Ammon's horn (tissue), 1 donor: Measurements from ENCODE around the gene RNF224.
"Not testable (repeated sequence)": the region's sequence is repeated elsewhere in the genome, so short reads cannot be mapped to it uniquely, and the experiment has no call there.

Source experiments
- DNase-seq: peaks from one replicate; pipeline ENCODE4 v3.0.0-alpha.2; 2016; ENCODE audit warnings: low spot score

The RNF224 gene

GRCh38 chr9:137240841-137241489, 13.7 kb downstream of the RNF224 start, which contains the start of gene TUBB4B:
Gene TUBB4B, plus strand, starts transcription at chr9:137241287. Its CDS starts 74 bp downstream, at chr9:137241361.
- peak; percentile 100 for DNase-seq

GRCh38 chr9:137241490-137242268, 14.4 kb downstream of the RNF224 start:
- DNase-seq: no peak

DNA sequence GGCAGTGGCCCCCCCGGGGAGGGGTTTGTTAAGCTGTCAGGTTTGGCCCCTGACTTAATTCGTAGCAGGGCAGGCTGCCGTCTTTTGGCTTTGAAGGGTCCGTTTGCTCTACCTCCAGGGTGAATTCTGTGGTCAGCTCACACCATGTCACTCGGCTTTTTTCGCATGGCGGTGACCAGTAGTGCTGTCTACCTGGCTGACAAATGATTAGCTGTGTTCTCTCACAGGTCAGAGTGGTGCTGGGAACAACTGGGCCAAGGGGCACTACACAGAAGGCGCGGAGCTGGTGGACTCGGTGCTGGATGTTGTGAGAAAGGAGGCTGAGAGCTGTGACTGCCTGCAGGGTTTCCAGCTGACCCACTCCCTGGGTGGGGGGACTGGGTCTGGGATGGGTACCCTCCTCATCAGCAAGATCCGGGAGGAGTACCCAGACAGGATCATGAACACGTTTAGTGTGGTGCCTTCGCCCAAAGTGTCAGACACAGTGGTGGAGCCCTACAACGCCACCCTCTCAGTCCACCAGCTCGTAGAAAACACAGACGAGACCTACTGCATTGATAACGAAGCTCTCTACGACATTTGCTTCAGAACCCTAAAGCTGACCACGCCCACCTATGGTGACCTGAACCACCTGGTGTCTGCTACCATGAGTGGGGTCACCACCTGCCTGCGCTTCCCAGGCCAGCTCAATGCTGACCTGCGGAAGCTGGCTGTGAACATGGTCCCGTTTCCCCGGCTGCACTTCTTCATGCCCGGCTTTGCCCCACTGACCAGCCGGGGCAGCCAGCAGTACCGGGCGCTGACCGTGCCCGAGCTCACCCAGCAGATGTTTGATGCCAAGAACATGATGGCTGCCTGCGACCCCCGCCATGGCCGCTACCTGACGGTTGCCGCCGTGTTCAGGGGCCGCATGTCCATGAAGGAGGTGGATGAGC, 15.2 kb downstream of the RNF224 start:
- no peak for DNase-seq

DNA sequence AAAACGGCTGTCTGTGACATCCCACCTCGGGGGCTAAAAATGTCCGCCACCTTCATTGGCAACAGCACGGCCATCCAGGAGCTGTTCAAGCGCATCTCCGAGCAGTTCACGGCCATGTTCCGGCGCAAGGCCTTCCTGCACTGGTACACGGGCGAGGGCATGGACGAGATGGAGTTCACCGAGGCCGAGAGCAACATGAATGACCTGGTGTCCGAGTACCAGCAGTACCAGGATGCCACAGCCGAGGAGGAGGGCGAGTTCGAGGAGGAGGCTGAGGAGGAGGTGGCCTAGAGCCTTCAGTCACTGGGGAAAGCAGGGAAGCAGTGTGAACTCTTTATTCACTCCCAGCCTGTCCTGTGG, 15.9 kb downstream of the RNF224 start:
- DNase-seq: not testable (repeated sequence)

DNA sequence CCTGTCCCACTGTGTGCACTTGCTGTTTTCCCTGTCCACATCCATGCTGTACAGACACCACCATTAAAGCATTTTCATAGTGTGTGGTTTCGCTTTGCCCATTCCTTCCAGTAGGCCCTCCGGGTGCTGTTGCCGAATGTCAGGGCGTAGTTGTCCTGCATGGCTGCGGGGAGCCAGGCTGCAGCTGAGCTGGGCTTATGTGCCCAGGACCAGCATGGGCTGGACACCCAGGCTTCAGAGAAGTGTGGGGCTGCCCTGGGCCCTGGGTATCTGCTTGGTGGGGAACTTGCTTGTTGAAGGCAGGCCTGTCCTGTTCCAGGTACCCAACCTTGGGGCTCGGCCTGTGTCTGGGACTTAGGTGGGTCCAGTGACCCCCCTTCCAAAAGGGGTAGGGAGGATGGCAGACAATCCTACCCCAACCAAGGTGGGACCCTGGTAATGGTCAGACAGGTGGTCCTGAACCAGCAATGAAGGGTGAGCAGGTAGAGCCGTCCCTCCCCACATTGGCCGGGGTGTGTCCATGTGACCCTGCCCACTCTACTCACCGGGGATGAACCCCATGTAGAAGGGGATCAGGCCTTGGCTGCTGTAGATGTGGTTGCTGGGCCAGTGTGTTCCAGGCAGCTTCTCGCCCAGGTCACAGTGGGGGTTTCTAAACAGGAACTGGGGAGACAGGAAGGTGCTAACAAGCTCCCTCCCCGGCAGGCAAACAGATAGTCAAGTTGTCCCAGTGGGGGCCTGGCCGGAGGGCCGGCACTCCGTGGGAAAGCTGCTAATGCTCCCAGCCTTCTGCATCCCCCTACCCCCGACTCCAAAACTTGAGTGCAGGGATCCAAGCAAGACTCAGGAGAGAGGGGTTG, 16.6 kb downstream of the RNF224 start:
- no peak for DNase-seq

DNA sequence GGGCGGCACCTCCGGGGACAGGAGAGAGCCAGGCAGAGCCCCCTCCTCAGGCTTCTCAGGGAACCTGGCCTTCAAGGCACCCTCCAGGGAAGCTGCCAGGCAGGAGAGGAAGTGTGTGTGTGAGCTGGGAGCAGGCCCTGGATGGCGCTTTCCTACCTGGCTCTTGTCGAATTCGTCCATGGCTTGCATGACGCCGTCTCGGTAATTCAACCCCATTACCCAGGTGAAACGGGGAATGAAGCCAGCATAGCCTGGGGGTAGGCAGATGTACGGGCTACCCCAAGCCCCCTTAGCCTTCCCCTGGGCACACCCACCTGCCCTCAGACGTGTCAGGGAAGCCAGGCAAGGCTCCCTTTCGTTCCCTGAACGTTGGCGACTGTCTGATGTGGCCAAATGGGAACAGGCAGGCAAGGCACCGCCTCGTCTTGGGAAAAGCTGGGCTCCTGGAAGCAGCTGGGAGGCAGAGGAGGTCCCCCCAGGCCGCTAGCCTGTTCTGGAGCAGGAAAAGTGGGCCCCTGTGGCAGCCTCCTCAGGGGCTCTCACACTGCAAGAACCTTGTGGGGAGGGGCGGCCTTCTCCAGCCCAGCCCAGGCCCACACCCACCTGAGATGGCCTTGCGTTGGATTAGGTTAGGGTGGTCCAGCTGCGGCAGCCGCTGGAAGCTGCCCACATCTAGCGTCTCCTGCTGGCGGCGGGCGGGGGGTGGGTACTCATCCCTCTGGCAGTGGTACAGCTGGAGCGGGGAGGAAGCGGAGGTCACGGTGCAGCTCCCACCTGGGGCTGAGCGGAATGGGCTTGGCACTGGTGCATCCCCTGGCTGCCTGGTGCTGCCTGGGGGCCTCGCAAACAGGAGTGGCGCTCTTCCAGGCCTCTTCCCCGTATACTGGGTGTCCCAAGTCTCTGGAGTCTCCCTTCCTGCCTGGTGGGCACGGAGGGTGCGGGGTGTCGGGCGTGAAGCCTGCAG, 17.5 kb downstream of the RNF224 start:
- no peak for DNase-seq

DNA sequence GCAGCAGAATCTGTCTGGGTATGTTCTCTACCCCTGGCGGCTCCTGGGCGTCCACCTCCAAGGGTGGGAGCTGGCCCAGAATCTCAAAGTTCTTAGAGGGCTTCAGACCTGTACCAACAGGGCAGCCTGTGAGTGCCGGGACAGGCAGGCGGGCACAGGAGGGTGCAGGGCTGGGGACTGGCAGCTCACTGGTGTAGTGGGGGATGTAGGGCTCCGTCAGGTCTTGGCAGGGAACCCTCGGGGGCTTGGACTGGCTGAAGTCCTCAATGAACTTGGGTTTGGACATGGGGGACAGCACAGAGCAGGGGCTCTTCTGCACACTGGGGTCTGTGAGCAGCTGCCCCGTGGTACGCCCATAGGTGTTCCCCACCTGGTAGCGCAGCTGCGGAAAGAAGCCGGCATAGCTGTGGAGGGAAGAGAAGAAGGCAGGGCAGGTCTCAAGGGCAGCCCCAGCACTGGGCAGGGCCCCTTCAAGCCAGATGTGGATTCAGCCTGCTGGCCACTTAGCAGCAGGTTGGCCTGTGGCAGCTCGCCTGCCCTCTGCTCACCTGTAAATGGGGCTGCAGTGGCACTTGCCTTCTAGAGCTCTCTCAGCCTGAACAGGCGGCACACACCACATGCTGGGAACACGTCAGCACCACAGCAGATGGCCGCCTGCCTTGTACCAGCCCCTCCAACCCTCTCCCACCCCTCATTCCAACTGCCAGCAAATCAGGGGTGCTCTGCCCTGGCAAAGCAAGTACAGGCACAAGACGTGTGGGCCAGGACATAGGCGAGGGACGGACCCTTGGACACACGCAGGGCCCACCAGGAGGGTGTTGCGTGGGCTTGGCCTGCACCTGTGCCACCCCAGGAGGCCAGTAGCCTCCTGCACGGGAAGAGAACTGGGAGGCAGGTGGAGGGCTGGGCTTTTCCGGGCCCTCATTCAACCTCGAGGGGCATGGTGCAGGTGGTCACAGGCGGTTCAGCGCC, 18.4 kb downstream of the RNF224 start:
- DNase-seq: no peak

DNA sequence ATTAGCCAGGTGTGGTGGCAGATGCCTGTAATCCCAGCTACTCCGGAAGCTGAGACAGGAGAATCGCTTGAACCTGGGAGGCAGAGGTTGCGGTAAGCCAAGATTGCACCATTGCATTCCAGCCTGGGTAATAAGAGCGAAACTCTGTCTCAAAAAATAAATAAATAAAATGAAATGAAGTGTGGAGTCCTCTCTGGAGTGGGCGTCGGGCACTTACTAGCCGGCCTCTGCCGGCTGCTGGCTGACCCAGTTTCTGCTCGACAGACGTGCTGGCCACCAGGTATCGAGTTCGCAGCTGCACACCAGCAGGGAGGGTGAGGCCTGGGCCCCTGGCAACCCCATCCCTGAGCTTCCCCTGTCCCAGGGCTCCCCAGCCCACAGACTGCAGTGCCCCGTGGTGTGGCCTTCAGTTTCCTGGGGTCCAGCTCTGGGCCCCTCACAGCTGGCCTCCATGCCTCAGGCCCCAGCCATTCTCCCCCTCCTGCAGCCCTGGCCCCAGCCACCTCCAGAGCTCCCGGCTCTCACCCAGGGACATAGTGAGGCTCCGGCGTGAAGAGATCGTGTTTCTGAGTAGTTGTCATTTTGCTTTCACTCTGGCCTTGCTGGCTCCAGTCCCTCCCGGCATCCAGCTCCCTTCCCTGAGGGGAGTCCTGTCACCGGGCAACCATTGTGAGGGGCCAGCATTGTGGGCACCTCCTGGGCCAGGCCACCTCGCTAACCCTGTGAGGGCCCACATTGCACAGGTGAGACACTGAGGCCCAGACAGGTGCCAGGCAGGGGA, 20.0 kb downstream of the RNF224 start:
- no peak for DNase-seq

GRCh38 chr9:137247916-137248175, 20.5 kb downstream of the RNF224 start:
- DNase-seq: no peak

DNA sequence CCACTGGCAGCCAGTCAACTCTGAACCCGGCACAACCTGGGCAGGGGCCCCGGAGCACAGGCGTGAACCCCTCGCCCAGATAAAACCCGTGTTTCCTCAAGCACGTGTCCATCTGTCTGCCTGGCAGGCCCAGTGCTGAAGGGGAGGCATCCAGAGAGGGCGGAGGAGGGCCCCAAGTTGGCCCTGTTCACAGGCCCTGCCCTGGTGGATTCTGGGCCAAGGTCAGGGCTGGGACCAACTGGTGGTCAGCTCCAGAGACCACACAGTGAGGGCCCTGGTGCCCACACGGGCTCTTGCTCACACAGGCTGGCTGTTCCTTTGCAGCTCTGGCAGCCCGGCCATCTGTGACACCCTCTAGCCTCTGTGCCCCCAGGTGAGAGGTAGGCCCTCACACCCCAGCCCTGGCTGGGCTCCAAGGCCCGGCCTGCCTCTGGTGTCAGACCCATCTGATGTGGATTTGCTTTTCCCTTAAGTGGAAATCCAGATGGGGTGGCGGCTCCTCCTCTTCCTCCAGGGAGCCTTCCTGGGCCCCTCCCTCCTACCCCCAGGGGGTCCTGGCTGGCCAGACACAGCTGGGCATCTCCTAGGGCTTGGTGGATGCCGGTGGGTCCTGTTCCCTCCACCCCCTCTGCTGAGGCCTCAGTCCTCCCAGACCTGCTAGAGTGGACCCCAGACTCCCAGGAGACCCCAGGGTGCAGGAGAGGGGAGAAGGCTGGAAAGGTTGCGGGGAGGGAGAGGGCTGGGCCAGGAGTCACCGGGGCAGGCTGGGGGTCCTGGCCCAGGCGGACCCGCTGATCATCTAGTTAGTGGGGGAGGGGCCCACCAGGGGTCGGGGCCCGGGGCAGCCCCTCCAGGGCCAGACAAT, 23.3 kb downstream of the RNF224 start:
- DNase-seq: no peak

GRCh38 chr9:137251194-137251461, 23.8 kb downstream of the RNF224 start, which contains the start of gene STPG3:
Gene STPG3, plus strand, starts transcription at chr9:137251286. Its CDS starts 1 bp downstream, at chr9:137251287.
- DNase-seq: no peak

GRCh38 chr9:137251490-137252268, 24.4 kb downstream of the RNF224 start:
- DNase-seq: no peak

GRCh38 chr9:137252555-137253506, 25.5 kb downstream of the RNF224 start:
- no peak for DNase-seq

DNA sequence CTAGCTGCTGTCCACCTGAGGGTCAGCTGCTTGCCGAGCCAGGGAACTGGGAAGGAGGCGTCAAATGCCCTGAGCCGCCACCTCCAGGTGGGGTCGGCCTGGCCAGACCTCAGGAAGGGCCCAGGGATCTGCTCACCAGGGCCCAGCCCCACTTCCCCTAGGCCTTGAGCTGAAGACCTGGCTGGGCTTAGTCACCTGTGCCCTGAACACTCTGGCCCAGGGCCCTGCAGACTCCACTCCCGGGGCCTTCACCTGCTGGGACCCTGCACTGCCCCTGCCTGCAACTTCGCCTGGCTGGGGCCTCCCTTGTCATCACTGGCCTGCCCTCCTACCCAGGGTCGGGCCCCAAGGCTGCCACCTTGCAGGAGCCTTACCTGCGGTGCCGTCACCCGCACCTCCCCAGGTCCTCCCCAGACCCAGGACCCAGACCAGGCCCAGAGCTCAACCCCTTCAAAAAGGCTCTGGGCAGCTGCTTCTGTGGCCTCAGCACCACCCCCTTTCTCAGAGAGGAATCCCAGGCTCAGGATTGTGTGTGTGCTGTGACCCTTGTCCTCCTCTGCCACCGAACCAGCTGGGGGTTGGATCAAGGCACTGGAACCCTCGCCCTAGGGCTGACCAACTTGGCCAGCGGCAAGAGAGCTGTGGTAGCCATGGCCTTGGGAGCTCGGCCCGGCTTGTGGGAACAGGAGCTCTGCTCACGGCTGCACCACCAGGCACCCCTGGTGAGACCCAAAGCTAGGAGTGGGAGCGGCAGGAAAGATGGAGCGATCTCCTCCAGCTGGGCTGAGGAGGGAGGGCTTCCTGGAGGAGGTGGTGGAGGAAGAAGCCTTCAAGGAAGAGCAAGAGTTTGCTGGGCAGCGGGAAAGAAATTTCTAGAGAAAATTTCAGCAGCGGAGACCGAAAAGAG, 26.7 kb downstream of the RNF224 start:
- DNase-seq: no peak
